Right lobe of liver (tissue), 4 donors: ENCODE data around the gene PCNX2.

Source experiments
- POLR2A ChIP-seq: fragments of 450-650 bp; IDR thresholded peaks from one replicate; pipeline ENCODE4 v1.6.1; 2017; ENCODE audit warnings: antibody characterized with exemption, mild to moderate bottlenecking
- TF ChIP-seq, protein P1 (sequence below), 4 donors: fragments of 200-600 bp in 3 of 4; fragments of 450-650 bp in 1 of 4; IDR thresholded peaks; one replicate each; pipeline versions ENCODE4 v1.5.1 to v1.8.0; 2016 to 2022; ENCODE audit warnings: antibody characterized with exemption in 4 of 4, mild to moderate bottlenecking in 2 of 4
- donor health status: DM: no; HTN: no; CAD: no.
- donor health status: DM: no; HTN: no; CAD: no.
- donor health status: DM: no; HTN: yes; CAD: no.

DNA sequence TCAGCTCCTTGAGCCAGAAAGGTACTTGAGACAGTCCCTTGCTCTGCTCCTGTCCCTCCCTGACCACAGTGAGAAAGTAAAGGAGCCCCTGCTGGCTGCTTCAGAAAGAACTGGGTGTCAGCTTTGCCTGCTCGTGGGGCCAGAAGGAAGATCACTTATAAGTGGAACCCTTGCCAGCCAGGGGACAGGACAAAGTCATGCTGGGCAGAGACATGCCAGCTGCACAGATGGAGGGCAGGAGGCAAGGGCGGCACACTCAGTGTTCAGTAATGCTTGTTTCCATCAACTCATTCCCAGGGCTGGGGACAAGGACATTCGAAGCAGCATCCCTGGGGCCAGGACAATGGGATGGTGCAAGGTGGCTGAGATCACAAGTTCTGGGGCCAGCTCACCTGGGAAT is 303.3 kb downstream of the PCNX2 start:
- no peak for TF ChIP-seq POLR2A
- TF ChIP-seq, protein P1, sequence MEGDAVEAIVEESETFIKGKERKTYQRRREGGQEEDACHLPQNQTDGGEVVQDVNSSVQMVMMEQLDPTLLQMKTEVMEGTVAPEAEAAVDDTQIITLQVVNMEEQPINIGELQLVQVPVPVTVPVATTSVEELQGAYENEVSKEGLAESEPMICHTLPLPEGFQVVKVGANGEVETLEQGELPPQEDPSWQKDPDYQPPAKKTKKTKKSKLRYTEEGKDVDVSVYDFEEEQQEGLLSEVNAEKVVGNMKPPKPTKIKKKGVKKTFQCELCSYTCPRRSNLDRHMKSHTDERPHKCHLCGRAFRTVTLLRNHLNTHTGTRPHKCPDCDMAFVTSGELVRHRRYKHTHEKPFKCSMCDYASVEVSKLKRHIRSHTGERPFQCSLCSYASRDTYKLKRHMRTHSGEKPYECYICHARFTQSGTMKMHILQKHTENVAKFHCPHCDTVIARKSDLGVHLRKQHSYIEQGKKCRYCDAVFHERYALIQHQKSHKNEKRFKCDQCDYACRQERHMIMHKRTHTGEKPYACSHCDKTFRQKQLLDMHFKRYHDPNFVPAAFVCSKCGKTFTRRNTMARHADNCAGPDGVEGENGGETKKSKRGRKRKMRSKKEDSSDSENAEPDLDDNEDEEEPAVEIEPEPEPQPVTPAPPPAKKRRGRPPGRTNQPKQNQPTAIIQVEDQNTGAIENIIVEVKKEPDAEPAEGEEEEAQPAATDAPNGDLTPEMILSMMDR (IDR thresholded peaks at IDR 0.05): no peak
